Left lobe of liver (tissue), 2 donors: ENCODE measurements around the gene CLEC4M. TPM values are rescaled to one million over a fixed set of nuclear protein-coding genes. Genes with fewer than 3 reads are reported as not detected.
"Not testable (repeated sequence)": the region's sequence is repeated elsewhere in the genome, so short reads cannot be mapped to it uniquely, and the experiment has no call there.

ENCODE experiments used
- ATAC-seq: fragments of 200-7000 bp; cut with Tn5 transposase; one replicate; pipeline ENCODE4 v1.9.1; 2020; ENCODE audit warnings: mild to moderate bottlenecking, moderate library complexity
- DNase-seq: peaks from one replicate; pipeline ENCODE4 v3.0.0-alpha.2; 2020; ENCODE audit warnings: low spot score
- total RNA-seq: library from RNA; stranded (reverse); gene quantifications from one replicate; pipeline ENCODE4 v1.2.1, GENCODE V29; 2021
- donor health status: DM: no; HTN: no; CAD: no; lungs with moderate emphysema.
- donor health status: DM: no; HTN: yes; CAD: no.

Gene CLEC4M
- total RNA-seq, 1 donor from 2014 or later: 13.2 TPM

DNA sequence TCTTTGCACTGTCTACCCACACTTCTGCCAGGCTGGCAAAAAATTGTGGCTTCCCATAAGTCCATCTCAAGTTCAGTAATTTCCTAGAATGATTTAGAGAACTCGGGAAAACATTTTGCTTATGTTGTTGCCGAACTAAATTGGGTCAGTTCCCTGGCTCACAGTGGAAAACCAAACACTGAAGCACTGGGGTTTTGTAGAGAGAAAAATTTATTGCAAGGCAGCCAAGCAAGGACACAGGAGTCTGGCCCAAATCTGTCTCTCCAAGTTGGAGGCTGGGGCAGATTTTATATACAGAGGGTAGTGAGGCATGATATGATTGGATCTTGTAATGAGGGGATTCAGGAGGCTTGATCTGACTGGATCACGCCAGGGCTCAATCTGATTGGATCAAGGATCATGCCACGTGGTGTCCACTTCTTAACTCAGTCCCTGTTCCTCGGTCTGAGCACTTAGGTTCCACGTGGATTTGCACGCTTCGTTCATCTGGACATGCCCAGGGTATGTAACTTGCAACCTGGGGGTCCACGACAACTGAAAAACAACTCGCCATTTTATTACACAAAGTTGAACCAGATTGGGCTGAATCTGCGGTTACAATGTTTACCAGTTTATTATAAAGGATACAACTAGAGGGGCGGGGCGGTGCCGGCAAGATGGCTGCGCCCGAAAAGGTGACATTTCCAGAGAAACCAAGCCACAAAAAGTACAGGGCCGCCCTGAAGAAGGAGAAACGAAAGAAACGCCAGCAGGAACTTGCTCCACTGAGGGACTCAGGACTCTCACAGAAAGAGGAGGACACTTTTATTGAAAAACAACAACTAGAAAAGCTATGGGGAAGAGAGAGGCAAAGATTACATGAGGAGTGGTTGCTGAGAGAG is 23.0 kb upstream of the CLEC4M start:
- DNase-seq (no peak), ATAC-seq (no peak)

- ATAC-seq (no peak), DNase-seq (no peak)
Measured at GRCh38 chr19:7740682-7741054, 22.4 kb upstream of the CLEC4M start.

- ATAC-seq (no peak), DNase-seq (no peak)
Measured at GRCh38 chr19:7742575-7742974, 20.5 kb upstream of the CLEC4M start.

- ATAC-seq (no peak), DNase-seq (no peak)
Measured at GRCh38 chr19:7742991-7743390, 20.1 kb upstream of the CLEC4M start.

DNA sequence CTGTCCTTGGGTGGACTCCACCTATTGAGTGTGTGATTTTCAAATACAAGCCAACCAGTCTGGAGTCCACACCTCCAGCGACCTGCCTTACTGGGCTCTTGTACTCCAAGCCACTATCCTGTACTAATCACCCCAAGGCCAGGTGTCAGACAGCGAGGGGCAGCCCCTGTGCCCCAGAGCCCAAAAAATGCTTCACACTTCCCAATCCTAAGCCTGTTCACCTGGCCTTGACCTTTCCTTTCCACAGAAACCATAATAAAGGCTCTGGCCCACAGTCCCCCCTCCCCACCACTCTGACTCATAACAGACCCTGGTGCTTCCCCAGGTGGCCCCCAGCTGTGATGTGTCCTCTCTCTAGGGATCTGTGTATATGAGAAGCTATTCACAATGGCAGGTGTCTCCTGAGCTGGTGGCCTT is 19.6 kb upstream of the CLEC4M start:
- no peak for DNase-seq
- no peak for ATAC-seq

DNA sequence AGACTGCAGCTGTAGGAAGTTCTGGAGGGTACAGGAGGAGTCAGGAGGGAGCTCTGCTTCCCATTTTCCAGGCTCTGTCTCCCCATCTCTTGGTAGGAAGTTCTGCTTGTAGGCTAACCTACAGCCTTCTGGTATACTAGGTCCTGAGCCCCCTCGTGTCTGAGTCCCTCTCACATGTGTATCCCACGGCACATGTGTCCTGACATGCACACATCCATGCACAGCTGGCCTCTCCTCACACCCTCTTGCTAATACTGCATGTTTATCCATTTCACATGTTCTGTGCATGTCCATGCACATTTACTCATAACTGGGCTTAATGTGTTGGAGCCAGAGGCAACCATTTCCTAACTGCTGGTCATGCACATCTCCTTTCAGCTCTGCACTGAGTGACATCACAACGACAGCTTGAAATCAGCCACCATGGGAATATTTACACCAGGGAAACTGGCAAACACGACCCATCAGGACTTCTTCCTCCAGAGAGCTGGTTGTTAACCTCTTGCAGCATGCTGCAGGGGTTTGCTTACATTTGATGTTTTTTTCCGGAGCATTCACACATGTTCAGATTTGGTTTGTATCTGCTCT is 18.8 kb upstream of the CLEC4M start:
- DNase-seq (no peak), ATAC-seq (no peak)

DNA sequence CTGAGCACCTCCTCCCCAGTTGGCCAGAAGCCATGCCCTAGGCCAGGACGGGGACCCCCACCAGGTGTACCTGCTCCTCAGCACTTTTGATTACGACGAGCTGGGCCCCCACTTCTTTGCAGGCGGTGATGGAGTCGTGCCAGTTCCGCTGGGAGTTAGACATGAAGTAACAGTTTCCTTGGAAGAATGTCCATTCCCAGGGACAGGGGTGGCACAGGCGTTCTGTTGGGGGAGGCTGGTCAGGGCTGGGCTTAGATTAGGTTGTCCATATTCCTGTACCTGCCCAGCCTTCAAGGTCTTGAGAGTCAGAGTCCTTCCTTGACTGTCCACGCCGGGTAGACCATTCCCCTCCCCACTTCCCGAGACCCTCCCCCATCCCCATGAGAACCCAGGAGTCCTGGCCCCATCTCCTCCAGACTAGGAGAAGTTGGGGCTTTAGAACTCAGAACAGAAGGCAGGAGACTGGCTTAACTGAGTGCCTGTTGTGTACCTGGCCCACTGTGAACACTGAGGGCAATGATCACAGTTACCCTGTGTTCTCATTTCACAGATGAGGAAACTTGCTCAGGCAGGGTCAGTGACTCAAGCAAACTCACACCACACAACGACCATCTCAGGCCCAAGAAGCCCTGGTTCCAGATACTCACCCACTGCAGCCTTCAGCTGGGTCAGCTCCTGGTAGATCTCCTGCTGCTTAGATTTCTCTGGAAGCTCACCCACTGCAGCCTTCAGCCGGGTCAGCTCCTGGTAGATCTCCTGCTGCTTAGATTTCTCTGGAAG is 18.0 kb upstream of the CLEC4M start:
- DNase-seq: no peak
- no peak for ATAC-seq

DNA sequence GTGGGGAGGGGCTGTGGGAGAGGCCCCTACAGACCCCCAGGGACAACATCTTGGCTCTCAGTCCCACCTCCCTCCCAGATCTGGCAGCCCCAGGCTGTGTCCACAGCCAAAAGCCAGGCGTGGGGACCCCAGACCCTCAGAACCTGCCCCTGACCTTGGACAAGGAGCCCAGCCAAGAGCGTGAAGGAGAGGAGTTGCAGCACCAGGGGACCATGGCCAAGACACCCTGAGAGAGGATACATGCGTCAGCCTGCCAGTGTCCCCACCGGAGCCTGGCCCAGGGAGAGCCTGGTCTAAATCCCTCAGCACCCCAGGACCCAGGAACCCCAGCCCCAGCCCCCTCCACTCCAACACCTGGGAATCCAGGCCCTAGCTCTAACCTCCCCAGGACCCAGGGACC is 16.7 kb upstream of the CLEC4M start:
- ATAC-seq, DNase-seq: not testable (repeated sequence)

- DNase-seq: no peak
- ATAC-seq: no peak
Measured at GRCh38 chr19:7746903-7747884, 15.8 kb upstream of the CLEC4M start, which contains the start of gene CD209. TSS of gene CD209 (minus strand) at chr19:7747534. CDS start at chr19:7747511, 23 bp downstream.

DNA sequence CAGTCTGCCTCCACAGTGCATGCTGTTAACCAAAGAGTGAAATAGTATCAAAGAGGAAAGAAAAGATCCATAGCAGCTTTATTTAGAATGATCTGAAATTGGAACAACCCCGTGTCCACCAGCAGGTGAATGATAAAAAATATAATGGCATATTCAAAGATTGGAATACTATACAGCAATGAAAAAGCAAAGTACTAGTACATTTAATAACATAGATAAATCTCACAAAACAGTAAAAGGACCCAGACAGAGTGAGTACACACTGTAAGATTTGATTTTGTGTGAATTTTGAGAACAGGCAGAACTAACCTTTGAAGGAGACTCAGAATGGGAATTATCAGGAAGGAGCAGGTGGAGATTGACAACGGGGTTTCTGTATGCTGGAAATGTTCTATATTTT is 14.9 kb upstream of the CLEC4M start:
- ATAC-seq (no peak), DNase-seq (no peak)

GRCh38 chr19:7748756-7749155 is 14.3 kb upstream of the CLEC4M start:
- DNase-seq (no peak), ATAC-seq (no peak)

- ATAC-seq (no peak), DNase-seq (no peak)
Measured at GRCh38 chr19:7751157-7751783, 11.8 kb upstream of the CLEC4M start.

- no peak for ATAC-seq
- no peak for DNase-seq
Measured at GRCh38 chr19:7756258-7756657, 6.8 kb upstream of the CLEC4M start.

DNA sequence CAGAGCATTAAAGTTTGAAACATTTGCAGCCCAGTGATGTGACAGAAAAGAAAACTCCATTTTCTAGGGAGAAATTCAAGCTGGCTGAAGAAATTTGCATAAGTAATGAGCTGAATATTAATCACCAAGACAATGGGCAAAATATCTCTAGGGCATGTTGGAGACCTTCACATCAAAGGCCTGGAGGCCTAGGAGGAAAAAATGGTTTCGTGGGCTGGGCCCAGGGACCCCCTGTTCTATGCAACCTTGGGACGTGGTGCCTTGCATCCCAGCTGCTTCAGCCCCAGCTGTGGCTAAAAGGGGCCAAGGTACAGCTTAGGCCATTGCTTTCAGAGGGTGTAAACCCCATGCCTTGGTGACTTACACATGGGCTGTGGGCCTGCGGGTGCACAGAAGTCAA is 5.7 kb upstream of the CLEC4M start:
- DNase-seq: no peak
- ATAC-seq: no peak

GRCh38 chr19:7759156-7759555 is 3.9 kb upstream of the CLEC4M start:
- no peak for ATAC-seq
- DNase-seq: no peak

GRCh38 chr19:7763696-7764095 is 653 bp downstream of the CLEC4M start:
- ATAC-seq (no peak), DNase-seq (no peak)

DNA sequence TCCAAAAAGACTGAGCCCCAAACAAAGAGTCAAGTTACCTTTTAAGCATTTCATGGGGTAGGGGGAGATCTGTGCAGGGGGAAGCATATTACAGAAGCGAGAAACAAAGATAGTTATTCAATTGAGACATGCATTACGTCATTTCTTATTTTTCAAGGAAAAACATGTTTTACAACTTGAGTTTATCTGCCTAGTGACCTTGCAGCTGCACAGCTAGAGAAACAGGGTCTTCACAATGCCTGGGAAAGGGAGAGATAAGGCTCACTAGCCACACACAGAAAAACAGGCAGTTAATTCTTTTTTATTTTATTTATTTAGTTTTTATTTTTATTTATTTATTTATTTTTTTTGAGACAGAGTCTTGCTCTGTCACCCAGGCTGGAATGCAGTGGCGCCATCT is 1.1 kb downstream of the CLEC4M start:
- ATAC-seq, DNase-seq: not testable (repeated sequence)

DNA sequence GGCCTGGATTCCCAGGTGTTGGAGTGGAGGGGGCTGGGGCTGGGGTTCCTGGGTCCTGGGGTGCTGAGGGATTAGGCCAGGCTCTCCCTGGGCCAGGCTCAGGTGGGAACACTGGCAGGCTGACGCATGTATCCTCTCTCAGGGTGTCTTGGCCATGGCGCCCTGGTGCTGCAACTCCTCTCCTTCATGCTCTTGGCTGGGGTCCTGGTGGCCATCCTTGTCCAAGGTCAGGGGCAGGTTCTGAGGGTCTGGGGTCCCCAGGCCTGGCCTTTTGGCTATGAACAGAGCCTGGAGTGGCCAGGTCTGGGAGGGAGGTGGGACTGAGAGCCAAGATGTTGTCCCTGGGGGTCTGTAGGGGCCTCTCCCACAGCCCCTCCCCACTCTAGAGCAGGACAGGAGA is 2.0 kb downstream of the CLEC4M start:
- not testable (repeated sequence) for ATAC-seq, DNase-seq

DNA sequence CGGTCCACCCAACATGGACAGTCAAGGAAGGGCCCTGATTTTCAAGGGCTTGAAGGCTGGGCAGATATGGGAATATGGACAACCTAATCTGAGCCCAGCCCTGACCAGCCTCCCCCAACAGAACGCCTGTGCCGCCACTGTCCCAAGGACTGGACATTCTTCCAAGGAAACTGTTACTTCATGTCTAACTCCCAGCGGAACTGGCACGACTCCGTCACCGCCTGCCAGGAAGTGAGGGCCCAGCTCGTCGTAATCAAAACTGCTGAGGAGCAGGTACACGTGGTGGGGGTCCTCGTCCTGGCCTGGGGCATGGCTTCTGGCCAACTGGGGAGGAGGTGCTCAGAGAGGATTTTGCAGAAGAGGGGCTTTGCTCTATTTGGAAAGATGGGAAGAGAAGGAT is 3.5 kb downstream of the CLEC4M start:
- DNase-seq (no peak), ATAC-seq (no peak)

- no peak for DNase-seq
- ATAC-seq: no peak
Measured at GRCh38 chr19:7767487-7767886, 4.4 kb downstream of the CLEC4M start.
